ENCODE results near the gene EYA4. TPM values are rescaled to one million over a fixed set of nuclear protein-coding genes. Genes with fewer than 3 reads are reported as not detected.
"Not testable (repeated sequence)": the region's sequence is repeated elsewhere in the genome, so short reads cannot be mapped to it uniquely, and the experiment has no call there.

EYA4 gene
- total RNA-seq, 1 experiment from 2014 or later = 0.05 TPM

GRCh38 chr6:133547136-133547535 lies 306.0 kb downstream of the EYA4 start:
- H3K4me3 ChIP-seq = no peak overlapping the region
- no peaks in the 10 kb centered on the region for H3K27me3 ChIP-seq (replicated peaks)
- H3K4me1 ChIP-seq (replicated peaks) = peaks cover 10% of the 10 kb centered on the region
- DNase-seq (ENCODE audit: low read depth in 1 of 2, low spot score in 2 of 2) = no peak
- H3K27ac ChIP-seq = no peak overlapping the region
- no peaks in the 10 kb centered on the region for H3K36me3 ChIP-seq
- no peaks in the 10 kb centered on the region for H3K9me3 ChIP-seq (replicated peaks)

GRCh38 chr6:133548423-133549159 lies 307.4 kb downstream of the EYA4 start:
- H3K27me3 ChIP-seq (replicated peaks) = no peaks in the 10 kb centered on the region
- no peaks in the 10 kb centered on the region for H3K9me3 ChIP-seq (replicated peaks)
- H3K4me1 ChIP-seq (replicated peaks) = peaks cover 15% of the 10 kb centered on the region
- no peak overlapping the region for H3K4me3 ChIP-seq
- DNase-seq (ENCODE audit: low read depth in 1 of 2, low spot score in 2 of 2) = no peak
- H3K36me3 ChIP-seq = no peaks in the 10 kb centered on the region
- H3K27ac ChIP-seq = no peak overlapping the region

GRCh38 chr6:133549371-133549801 lies 308.2 kb downstream of the EYA4 start:
- Histone ChIP-seq H3K4me1 (replicated peaks) (peaks cover 15% of the 10 kb centered on the region), H3K9me3 (replicated peaks) (no peaks in the 10 kb centered on the region), H3K36me3 (no peaks in the 10 kb centered on the region), H3K27me3 (replicated peaks) (no peaks in the 10 kb centered on the region), H3K27ac (no peak overlapping the region), H3K4me3 (no peak overlapping the region)
- DNase-seq (ENCODE audit: low read depth in 1 of 2, low spot score in 2 of 2) = no peak

DNA sequence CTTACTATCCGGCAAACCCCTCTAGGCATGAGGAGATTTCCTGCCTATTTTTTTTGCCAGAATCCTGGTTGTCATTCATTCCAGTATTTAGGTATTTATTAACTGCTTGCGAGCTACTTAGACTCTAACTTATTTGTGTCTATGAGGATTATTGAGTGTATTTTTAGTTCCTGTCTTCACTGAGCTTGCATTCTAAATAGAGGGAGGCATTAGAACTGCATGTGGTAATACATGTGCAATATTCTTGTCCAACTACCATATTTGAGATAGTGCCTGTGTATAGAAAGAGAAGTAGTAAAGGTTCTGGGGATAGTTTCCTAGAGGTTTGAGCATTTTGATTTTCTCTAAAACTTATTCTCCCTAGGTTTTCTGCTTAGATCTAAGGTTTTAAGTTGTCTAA lies 308.9 kb downstream of the EYA4 start:
- Histone ChIP-seq H3K36me3 (no peaks in the 10 kb centered on the region), H3K9me3 (replicated peaks) (no peaks in the 10 kb centered on the region), H3K27ac (no peak overlapping the region), H3K4me1 (replicated peaks) (peaks cover 15% of the 10 kb centered on the region), H3K4me3 (no peak overlapping the region), H3K27me3 (replicated peaks) (no peaks in the 10 kb centered on the region)
- DNase-seq (ENCODE audit: low read depth in 1 of 2, low spot score in 2 of 2) = no peak

DNA sequence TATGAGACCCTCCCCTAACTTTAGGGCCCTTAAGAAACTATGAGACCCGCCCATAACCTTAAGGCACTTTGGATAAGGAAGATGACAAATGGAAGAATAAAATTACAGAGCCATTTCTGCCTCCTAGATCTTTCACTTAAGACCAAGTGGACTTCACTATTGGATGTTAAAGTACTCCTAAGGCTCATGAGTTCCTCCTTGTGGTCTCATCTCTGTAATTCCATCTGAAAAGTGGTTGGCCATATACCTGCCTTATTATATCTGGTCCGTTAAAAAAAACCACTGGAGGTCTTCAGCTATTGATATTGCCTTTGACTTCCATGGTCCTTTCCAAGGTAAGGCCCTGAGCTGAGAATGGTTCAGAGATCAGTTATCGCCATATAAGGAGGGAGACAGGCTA lies 310.3 kb downstream of the EYA4 start:
- peaks cover 15% of the 10 kb centered on the region for H3K4me1 ChIP-seq (replicated peaks)
- no peaks in the 10 kb centered on the region for H3K27me3 ChIP-seq (replicated peaks)
- H3K4me3 ChIP-seq = no peak overlapping the region
- DNase-seq (ENCODE audit: low read depth in 1 of 2, low spot score in 2 of 2) = no peak
- H3K9me3 ChIP-seq (replicated peaks) = no peaks in the 10 kb centered on the region
- H3K36me3 ChIP-seq = no peaks in the 10 kb centered on the region
- peak overlapping the region; percentile 8; the same call in 1 of the 2 replicates for H3K27ac ChIP-seq

DNA sequence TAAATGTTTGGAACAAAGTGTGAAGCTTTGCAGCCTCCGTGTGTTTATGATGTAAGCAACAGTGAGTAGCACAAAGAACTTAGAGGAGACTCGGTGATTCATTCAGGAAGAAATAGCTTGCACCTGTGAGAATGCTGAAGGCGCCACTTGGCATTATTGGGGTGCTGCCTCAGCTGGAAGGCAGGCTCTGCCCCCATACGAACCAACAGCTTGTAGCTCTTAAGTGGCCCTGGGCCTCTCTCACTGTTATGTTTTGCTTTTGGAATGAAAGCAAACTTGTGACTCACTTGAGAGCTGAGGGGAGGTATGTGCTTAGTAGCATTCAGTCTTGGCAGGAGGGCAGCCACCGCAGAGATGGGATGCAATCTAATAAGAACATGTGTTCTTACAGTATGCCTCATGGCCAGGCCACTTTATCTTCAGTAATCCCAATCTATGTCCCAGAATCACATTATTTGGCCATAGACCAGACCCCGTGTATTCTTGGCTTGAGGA lies 310.7 kb downstream of the EYA4 start:
- Histone ChIP-seq H3K9me3 (replicated peaks) (no peaks in the 10 kb centered on the region), H3K36me3 (no peaks in the 10 kb centered on the region), H3K27ac (peak overlapping the region; percentile 8; the same call in 1 of the 2 replicates), H3K27me3 (replicated peaks) (no peaks in the 10 kb centered on the region), H3K4me1 (replicated peaks) (peaks cover 15% of the 10 kb centered on the region), H3K4me3 (no peak overlapping the region)
- DNase-seq (ENCODE audit: low read depth in 1 of 2, low spot score in 2 of 2) = peak; percentile 72 to 73

- H3K9me3 ChIP-seq (replicated peaks) = no peaks in the 10 kb centered on the region
- no peak overlapping the region for H3K27ac ChIP-seq
- no peaks in the 10 kb centered on the region for H3K36me3 ChIP-seq
- peak in 1 of 2 experiments; percentile 34 for DNase-seq (ENCODE audit: low read depth in 1 of 2, low spot score in 2 of 2)
- H3K27me3 ChIP-seq (replicated peaks) = no peaks in the 10 kb centered on the region
- H3K4me1 ChIP-seq (replicated peaks) = peaks cover 15% of the 10 kb centered on the region
- H3K4me3 ChIP-seq = no peak overlapping the region
These were observed 312.5 kb downstream of the EYA4 start for GRCh38 chr6:133553652-133554051.

- H3K4me1 ChIP-seq (replicated peaks) = peaks cover 15% of the 10 kb centered on the region
- not testable (repeated sequence) for H3K27me3 ChIP-seq (replicated peaks)
These were observed 313.0 kb downstream of the EYA4 start for GRCh38 chr6:133554121-133554520.

DNA sequence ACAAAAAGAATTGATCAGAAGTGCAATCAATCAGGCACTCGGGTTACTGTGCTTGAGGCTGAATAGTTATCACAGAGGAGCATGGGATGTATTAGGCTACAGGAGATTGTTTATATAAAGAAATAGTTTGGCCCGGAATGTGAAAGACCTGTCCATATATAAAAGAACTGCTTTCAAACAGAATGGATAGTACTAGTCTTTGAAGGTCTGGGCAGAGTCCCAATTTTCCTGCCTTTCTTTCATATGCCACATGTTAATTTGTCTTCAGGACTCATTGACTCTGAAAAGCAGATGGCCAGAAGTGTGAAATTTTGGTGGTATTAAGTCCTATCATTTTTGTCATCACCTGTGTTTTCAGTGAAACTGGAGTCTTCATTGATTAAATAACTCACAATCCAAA lies 314.5 kb downstream of the EYA4 start:
- H3K27me3 ChIP-seq (replicated peaks) = no peaks in the 10 kb centered on the region
- no peak for DNase-seq (ENCODE audit: low read depth in 1 of 2, low spot score in 2 of 2)
- no peak overlapping the region for H3K27ac ChIP-seq

More at GRCh38 chr6:133554121-133554520, 313.0 kb downstream of the EYA4 start:
- not testable (repeated sequence) for H3K4me3 ChIP-seq; DNase-seq (ENCODE audit: low read depth in 1 of 2, low spot score in 2 of 2); H3K9me3 ChIP-seq (replicated peaks); H3K36me3 ChIP-seq; H3K27ac ChIP-seq

DNA sequence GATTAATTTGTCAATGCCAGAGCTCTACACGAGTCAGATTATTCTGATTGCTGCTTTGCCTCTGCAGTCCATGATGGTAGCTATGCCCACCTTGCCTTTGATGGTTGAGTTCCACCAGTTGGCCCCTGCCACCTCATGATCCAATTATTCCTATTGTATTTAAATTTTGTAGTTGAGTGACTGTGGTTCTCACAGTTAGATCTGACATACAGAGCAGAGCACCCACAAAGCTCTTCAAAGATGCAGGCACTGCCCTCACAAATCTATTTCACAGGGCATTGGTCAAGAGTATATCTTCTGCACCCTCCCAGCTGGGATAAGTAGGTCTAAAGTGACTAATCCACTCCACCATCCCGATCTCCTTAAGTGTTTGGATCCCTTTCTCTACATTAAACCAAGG lies 318.8 kb downstream of the EYA4 start:
- Histone ChIP-seq H3K4me1 (replicated peaks) (no peaks in the 10 kb centered on the region), H3K27ac (no peak overlapping the region), H3K4me3 (no peak overlapping the region), H3K27me3 (replicated peaks) (no peaks in the 10 kb centered on the region), H3K36me3 (no peaks in the 10 kb centered on the region), H3K9me3 (replicated peaks) (no peaks in the 10 kb centered on the region)
- DNase-seq (ENCODE audit: low read depth in 1 of 2, low spot score in 2 of 2) = no peak

More for the DNA sequence above, 314.5 kb downstream of the EYA4 start:
- peaks cover 15% of the 10 kb centered on the region for H3K4me1 ChIP-seq (replicated peaks)
- H3K4me3 ChIP-seq = no peak overlapping the region
- no peaks in the 10 kb centered on the region for H3K9me3 ChIP-seq (replicated peaks)
- H3K36me3 ChIP-seq = no peaks in the 10 kb centered on the region

DNA sequence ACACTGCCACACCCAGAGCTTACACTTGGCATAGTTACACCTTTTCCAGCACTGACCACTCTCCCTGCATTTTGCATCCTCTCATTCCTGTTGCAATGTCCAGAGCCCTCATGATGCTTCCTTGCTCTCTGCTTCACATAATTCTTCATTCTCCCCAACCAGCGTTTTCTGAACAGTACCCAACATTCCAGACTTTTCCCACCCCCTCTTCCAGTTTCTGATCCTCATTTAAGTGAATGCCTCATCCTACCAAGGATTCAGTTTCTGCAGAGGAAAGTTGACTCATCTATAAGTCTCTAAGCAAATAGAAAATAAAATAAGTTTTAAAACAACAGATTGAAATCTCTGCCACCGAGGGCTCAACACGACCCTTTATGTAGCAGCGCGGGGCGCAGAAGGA lies 326.5 kb downstream of the EYA4 start:
- Histone ChIP-seq H3K27ac (no peak overlapping the region), H3K4me3 (no peak overlapping the region)
- DNase-seq (ENCODE audit: low read depth in 1 of 2, low spot score in 2 of 2) = no peak

DNA sequence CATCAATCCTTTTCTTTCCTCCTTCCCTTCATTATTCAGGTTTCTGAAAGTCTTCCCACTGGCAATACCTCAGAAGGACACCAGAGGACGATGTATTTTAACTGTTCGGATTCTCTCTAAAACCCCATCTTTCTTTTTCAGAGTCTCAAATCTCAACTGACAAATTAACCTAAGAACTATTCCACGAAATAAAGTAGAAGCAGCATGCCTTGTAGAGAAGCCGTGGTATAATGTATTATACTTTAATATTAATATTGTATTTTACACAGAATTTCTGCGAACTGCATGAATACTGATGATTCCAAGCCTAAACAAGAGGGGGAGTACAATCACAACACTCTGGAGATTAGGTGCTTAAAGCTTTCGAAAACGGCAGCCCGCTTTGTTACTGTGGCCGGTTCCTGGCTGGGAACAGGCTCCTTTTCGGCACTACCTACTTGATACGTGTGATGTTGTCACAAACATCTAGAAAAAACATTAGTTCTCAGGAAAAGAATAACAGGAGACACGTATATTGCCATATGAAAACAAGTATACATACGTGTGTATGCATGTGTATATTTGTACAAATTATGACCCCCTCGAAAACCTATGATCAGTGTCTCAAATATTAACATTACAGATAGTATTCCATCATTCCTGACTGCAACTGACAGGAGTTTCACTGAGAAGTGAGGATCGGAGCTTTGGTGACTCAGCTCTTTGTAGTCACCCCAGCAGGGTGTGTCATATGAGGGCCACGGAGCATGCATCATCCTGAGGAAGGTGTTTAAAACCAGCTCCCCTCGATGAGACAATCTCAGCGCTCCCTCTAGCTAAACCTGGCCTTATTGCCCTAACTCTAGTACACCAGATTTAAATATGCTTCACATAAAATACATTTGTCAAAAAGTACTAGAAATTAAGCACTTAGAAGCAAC lies 328.1 kb downstream of the EYA4 start:
- peak overlapping the region; percentile 86 for H3K27ac ChIP-seq
- H3K27me3 ChIP-seq (replicated peaks) = no peaks in the 10 kb centered on the region
- DNase-seq (ENCODE audit: low read depth in 1 of 2, low spot score in 2 of 2) = peak; percentile 75 to 87
- no peaks in the 10 kb centered on the region for H3K9me3 ChIP-seq (replicated peaks)
- H3K4me1 ChIP-seq (replicated peaks) = peaks cover 8% of the 10 kb centered on the region; the same call in 1 of the 2 replicates
- H3K4me3 ChIP-seq = peak overlapping the region; percentile 32
- no peaks in the 10 kb centered on the region for H3K36me3 ChIP-seq

More for the DNA sequence above, 326.5 kb downstream of the EYA4 start:
- Histone ChIP-seq H3K4me1 (replicated peaks) (peaks cover 8% of the 10 kb centered on the region; the same call in 1 of the 2 replicates), H3K36me3 (no peaks in the 10 kb centered on the region), H3K27me3 (replicated peaks) (no peaks in the 10 kb centered on the region), H3K9me3 (replicated peaks) (no peaks in the 10 kb centered on the region)

DNA sequence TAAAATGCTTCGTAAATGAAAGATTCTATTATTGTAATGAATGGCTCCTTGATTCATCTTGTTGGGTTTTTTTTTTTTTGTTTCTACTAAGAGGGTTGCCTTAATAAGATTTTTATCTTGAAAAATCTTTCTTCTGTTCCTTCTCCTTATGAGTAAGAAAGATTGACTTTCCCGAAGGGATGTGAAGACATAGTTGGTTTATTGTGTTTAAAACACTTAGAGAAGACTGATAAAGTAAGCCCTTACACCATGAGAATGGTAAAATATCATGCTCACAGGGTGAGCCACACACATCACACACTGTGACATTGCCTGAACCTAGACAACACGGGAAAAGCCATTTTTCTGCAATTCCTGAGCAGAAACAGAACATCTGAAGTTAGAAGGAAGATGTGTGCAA lies 330.5 kb downstream of the EYA4 start:
- Histone ChIP-seq H3K36me3 (no peaks in the 10 kb centered on the region), H3K4me3 (no peak overlapping the region), H3K9me3 (replicated peaks) (no peaks in the 10 kb centered on the region), H3K27ac (no peak overlapping the region), H3K27me3 (replicated peaks) (no peaks in the 10 kb centered on the region), H3K4me1 (replicated peaks) (peaks cover 8% of the 10 kb centered on the region; the same call in 1 of the 2 replicates)
- DNase-seq (ENCODE audit: low read depth in 1 of 2, low spot score in 2 of 2) = no peak

DNA sequence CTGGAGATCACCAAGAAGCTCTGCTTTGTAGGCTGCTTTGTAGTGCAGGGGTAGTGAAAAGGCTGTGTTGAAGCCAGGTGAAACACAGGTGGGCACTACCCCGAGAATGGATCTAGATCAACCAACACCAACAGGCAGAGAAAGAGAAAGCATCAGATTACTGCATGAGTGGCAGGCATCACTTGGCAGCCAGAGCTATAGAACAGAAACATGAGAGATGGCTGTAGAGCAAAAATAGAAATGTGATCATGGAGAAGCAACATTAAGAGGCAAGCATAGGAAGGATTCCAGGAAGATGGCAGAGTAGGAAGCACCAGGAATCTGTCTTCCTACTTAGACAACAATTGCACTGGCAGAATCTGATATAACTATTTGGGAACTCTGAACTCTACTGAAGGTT lies 336.7 kb downstream of the EYA4 start:
- H3K27me3 ChIP-seq (replicated peaks) = no peaks in the 10 kb centered on the region
- no peaks in the 10 kb centered on the region for H3K36me3 ChIP-seq
- H3K4me1 ChIP-seq (replicated peaks) = no peaks in the 10 kb centered on the region
- H3K27ac ChIP-seq = no peak overlapping the region
- H3K9me3 ChIP-seq (replicated peaks) = no peaks in the 10 kb centered on the region
- DNase-seq (ENCODE audit: low read depth in 1 of 2, low spot score in 2 of 2) = no peak
- H3K4me3 ChIP-seq = no peak overlapping the region
